ENCODE data around the gene ZNF614. TPM values are rescaled to one million over a fixed set of nuclear protein-coding genes. Genes with fewer than 3 reads are reported as not detected.
A peak's percentile ranks its signal among the peaks of the same experiment; 100 is the strongest.

ZNF614 gene
- total and polyA plus RNA-seq, 9 of the 15 experiments (the other 6 are each of a cell fraction or from before 2014, with no cell fraction given), result 4.9 to 16.3 (median 11.4) TPM

- peak within 1 kb of the TSS; percentile 92 for H3K4me2 ChIP-seq (ENCODE audit: insufficient read depth, low read length)
- peak; percentile 93 for FAIRE-seq
- in situ Hi-C loops (cut with MboI) (no loop called here), intact Hi-C loops (cut with micrococcal nuclease) (no loop called here)
- H4K20me1 ChIP-seq (replicated peaks; ENCODE audit: control insufficient read depth, insufficient read depth, low read length), result no peaks in the 10 kb centered on the region
- BruUV-seq (replicated peaks), result TSS peak; percentile 77
- H3K4me1 ChIP-seq (replicated peaks in 1 of 2; ENCODE audit: control insufficient read depth in 2 of 2, insufficient read depth in 2 of 2, low read length in 2 of 2), result peaks cover 3 to 9% of the 10 kb centered on the region in 2 experiments; a peak in 4 of 5 replicates
- H2AFZ ChIP-seq (ENCODE audit: low read depth, low read length), result peak within 1 kb of the TSS; percentile 99
- POLR2A ChIA-PET, result interaction anchor here (0.7 to 1.2 kb wide), 3 partner anchors 10 to 86 kb away, joined by 3 to 5 read pairs (median 4); no protein-coding TSS in a partner anchor
- H3K9me3 ChIP-seq (replicated peaks; ENCODE audit: control insufficient read depth, insufficient read depth, low read depth, low read length), result peaks cover 14% of the 10 kb centered on the region
- H3K9ac ChIP-seq (ENCODE audit: insufficient read depth in 1 of 2, low read depth in 2 of 2, low read length in 2 of 2), result peak within 1 kb of the TSS; percentile 79 to 89
- H3K27me3 ChIP-seq (ENCODE audit: control insufficient read depth in 2 of 2, insufficient read depth in 2 of 2, low read length in 2 of 2), result no peaks in the 10 kb centered on the region
- ATAC-seq, result peak; percentile 100
- no peaks in the 10 kb centered on the region for H3K9me1 ChIP-seq (ENCODE audit: control insufficient read depth, insufficient read depth, low read length)
- peak within 1 kb of the TSS; percentile 63 for H3K4me3 ChIP-seq
- WGBS (ENCODE audit: insufficient coverage, low coverage, missing lambda C conversion rate), result 10% methylated on average over 44 of the region's 44 CpGs
- H3K36me3 ChIP-seq (ENCODE audit: control insufficient read depth, insufficient read depth, low read length), result peaks cover 3% of the 10 kb centered on the region; the same call in 1 of the 3 replicates
- no peaks in the 10 kb centered on the region for H3K79me2 ChIP-seq (ENCODE audit: control insufficient read depth, insufficient read depth, low read length)
- CTCF ChIA-PET (ENCODE audit: low intra/inter-chr PET ratio), result no interaction called here
- H3K27ac ChIP-seq (ENCODE audit: extremely low read depth, low read depth, low read length), result peak within 1 kb of the TSS; percentile 60
- peak; percentile 70 to 92 (median 79) for DNase-seq (ENCODE audit: extremely low read depth in 1 of 4, low spot score in 3 of 4)
- TF ChIP-seq JUND (IDR thresholded peaks at IDR 0.05; ENCODE audit: borderline replicate concordance, low read depth, low read length) (0 out of 2 replicates have a peak, but pooled peaks have one; percentile 22), JUND (tag; IDR thresholded peaks at IDR 0.05; ENCODE audit: borderline replicate concordance, low read depth, low read length) (no peak; the same call in 2 of the 3 replicates), ETV5 (CRISPR knock-in tag; IDR thresholded peaks at IDR 0.05; ENCODE audit: low read depth) (no peak), ZNF384 (IDR thresholded peaks at IDR 0.05; ENCODE audit: low read depth, low read length) (no peak), HMGN3 (IDR thresholded peaks at IDR 0.05; ENCODE audit: borderline replicate concordance, extremely low read depth, insufficient read length, low read depth, low read length) (no peak), TRIM28 (IDR thresholded peaks at IDR 0.05) (no peak), ZC3H11A (IDR thresholded peaks at IDR 0.05; ENCODE audit: low read depth, low read length) (no peak), ZBTB9 (CRISPR knock-in tag; IDR thresholded peaks at IDR 0.05) (0 out of 2 replicates have a peak, but pooled peaks have one; percentile 23), HBP1 (CRISPR knock-in tag; IDR thresholded peaks at IDR 0.05) (no peak), GABPA (tag; conservative IDR thresholded peaks at IDR 0.05; ENCODE audit: low read depth) (0 out of 2 replicates have a peak, but pooled peaks have one; percentile 23), NRF1 (conservative IDR thresholded peaks at IDR 0.05 in 1 of 2, IDR thresholded peaks at IDR 0.05 in 1 of 2) (peak; percentile 85 to 88), ZNF77 (CRISPR knock-in tag; IDR thresholded peaks at IDR 0.05) (no peak), GMEB1 (CRISPR knock-in tag; IDR thresholded peaks at IDR 0.05) (peak; percentile 47; the same call in 1 of the 2 replicates), TFE3 (CRISPR knock-in tag; IDR thresholded peaks at IDR 0.05) (no peak)
Measured at GRCh38 chr19:52007806-52008557, 20.2 kb downstream of the ZNF614 start, which contains the start of gene ZNF615. TSS of gene ZNF615 (minus strand) at chr19:52008211. CDS start at chr19:52003711, 4,500 bp downstream.

Measured in K562 (cell line).